Stimulated activated naive CD8-positive, alpha-beta T cell treated with anti-CD3 and anti-CD28 coated beads, Interleukin-15, Interleukin-2, amounts not matched to agents 100 ng/mL and 50 ng/mL, for 24 hours (primary cell): Measurements from ENCODE around the gene EID2B.
A peak's percentile ranks its signal among the peaks of the same experiment; 100 is the strongest.

Experiments used
- H3K27ac Mint-ChIP-seq: one replicate; pipeline ENCODE4 v1.8.0; 2021; ENCODE audit warnings: mild to moderate bottlenecking, mixed read lengths
- H3K27me3 Mint-ChIP-seq: one replicate; pipeline ENCODE4 v1.8.0; 2021; ENCODE audit warnings: mixed read lengths
- H3K36me3 Mint-ChIP-seq: one replicate; pipeline ENCODE4 v1.8.0; 2021; ENCODE audit warnings: low read depth, mixed read lengths
- H3K4me1 Mint-ChIP-seq: one replicate; pipeline ENCODE4 v1.8.0; 2021; ENCODE audit warnings: low read depth, mixed read lengths
- H3K4me3 Mint-ChIP-seq: one replicate; pipeline ENCODE4 v1.8.0; 2021; ENCODE audit warnings: mild to moderate bottlenecking, mixed read lengths
- H3K9me3 Mint-ChIP-seq: one replicate; pipeline ENCODE4 v1.8.0; 2021; ENCODE audit warnings: mixed read lengths

Gene EID2B

GRCh38 chr19:39497996-39498797 is 34.5 kb downstream of the EID2B start:
- peaks cover 19% of the 10 kb centered on the region for H3K4me1 Mint-ChIP-seq
- H3K36me3 Mint-ChIP-seq: no peaks in the 10 kb centered on the region
- peaks cover 48% of the 10 kb centered on the region for H3K27me3 Mint-ChIP-seq
- H3K27ac Mint-ChIP-seq: peak overlapping the region; percentile 67
- H3K9me3 Mint-ChIP-seq: no peaks in the 10 kb centered on the region
- peak overlapping the region; percentile 77 for H3K4me3 Mint-ChIP-seq

DNA sequence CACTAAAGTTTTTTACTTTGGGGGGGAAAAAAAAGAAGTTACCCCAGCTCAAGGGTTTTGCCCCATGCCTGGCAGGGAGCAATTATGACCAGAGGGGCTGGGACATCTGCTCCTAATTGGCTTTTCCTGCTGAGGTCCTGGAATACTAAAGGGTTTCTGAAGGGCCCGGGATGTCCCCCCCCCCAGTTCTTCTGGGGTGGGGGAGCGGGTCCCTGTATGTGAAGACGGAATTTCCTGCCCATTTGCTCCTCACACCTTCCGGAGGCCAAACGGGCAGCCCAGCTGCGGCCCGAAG is 35.0 kb downstream of the EID2B start:
- H3K9me3 Mint-ChIP-seq: no peaks in the 10 kb centered on the region
- no peak overlapping the region for H3K27ac Mint-ChIP-seq
- no peaks in the 10 kb centered on the region for H3K36me3 Mint-ChIP-seq
- no peak overlapping the region for H3K4me3 Mint-ChIP-seq
- peaks cover 46% of the 10 kb centered on the region for H3K27me3 Mint-ChIP-seq
- H3K4me1 Mint-ChIP-seq: peaks cover 16% of the 10 kb centered on the region

DNA sequence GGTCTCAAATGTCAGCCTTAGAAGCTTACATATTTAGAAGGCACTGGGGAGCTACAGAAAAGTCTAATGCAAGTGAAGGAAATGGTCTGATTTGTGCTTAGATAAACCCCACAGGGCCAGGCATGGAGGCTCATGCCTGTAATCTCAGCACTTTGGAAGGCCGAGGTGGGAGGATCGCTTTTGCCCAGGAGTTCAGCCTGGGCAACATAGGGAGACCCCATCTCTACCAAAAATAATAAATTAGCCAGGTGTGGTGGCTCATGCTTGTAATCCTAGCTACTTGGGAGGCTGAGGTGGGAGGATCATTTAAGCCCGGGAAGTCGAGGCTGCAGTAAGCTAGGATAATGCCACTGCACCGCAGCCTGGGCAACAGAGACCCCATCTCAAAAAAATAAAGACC is 36.6 kb downstream of the EID2B start:
- Mint-ChIP-seq H3K4me3 (no peak overlapping the region), H3K4me1 (peaks cover 16% of the 10 kb centered on the region), H3K27ac (no peak overlapping the region), H3K36me3 (no peaks in the 10 kb centered on the region), H3K9me3 (no peaks in the 10 kb centered on the region), H3K27me3 (peaks cover 39% of the 10 kb centered on the region)

GRCh38 chr19:39494661-39495060 is 38.0 kb downstream of the EID2B start:
- Mint-ChIP-seq H3K27ac (no peak overlapping the region), H3K4me1 (peaks cover 13% of the 10 kb centered on the region), H3K36me3 (peaks cover 4% of the 10 kb centered on the region), H3K4me3 (no peak overlapping the region), H3K9me3 (no peaks in the 10 kb centered on the region), H3K27me3 (peaks cover 26% of the 10 kb centered on the region)

DNA sequence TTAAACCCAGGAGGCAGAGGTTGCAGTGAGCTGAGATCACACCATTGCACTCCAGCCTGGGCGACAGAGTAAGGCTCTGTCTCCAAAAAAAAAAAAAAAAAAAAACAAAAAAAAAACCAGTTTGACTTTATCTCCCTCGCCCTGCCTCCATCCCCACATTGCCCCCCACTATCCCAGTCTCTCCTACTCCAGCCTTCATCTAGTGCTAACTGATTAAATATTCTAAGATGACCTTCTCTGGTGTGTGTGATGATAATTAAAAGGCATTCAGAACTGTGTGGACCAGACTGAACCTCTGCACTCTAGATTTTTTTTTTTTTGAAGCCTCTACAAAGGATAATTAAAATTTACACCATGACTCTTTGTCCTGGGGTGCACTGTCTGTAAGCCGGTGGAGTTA is 39.9 kb downstream of the EID2B start:
- Mint-ChIP-seq H3K27me3 (peaks cover 13% of the 10 kb centered on the region), H3K27ac (no peak overlapping the region), H3K4me1 (no peaks in the 10 kb centered on the region), H3K4me3 (no peak overlapping the region), H3K36me3 (peaks cover 16% of the 10 kb centered on the region), H3K9me3 (no peaks in the 10 kb centered on the region)

- no peak overlapping the region for H3K4me3 Mint-ChIP-seq
- H3K27ac Mint-ChIP-seq: no peak overlapping the region
- H3K4me1 Mint-ChIP-seq: no peaks in the 10 kb centered on the region
- H3K9me3 Mint-ChIP-seq: no peaks in the 10 kb centered on the region
- H3K36me3 Mint-ChIP-seq: peaks cover 18% of the 10 kb centered on the region
- H3K27me3 Mint-ChIP-seq: peaks cover 9% of the 10 kb centered on the region
These were observed 40.4 kb downstream of the EID2B start for GRCh38 chr19:39492225-39492624.

GRCh38 chr19:39489756-39490155 is 42.9 kb downstream of the EID2B start:
- H3K4me1 Mint-ChIP-seq: no peaks in the 10 kb centered on the region
- no peak overlapping the region for H3K4me3 Mint-ChIP-seq
- peaks cover 28% of the 10 kb centered on the region for H3K36me3 Mint-ChIP-seq
- no peaks in the 10 kb centered on the region for H3K27me3 Mint-ChIP-seq
- no peak overlapping the region for H3K27ac Mint-ChIP-seq
- H3K9me3 Mint-ChIP-seq: no peaks in the 10 kb centered on the region

- H3K27me3 Mint-ChIP-seq: no peaks in the 10 kb centered on the region
- H3K27ac Mint-ChIP-seq: no peak overlapping the region
- H3K4me3 Mint-ChIP-seq: peak overlapping the region; percentile 33
- H3K36me3 Mint-ChIP-seq: peaks cover 30% of the 10 kb centered on the region
- H3K4me1 Mint-ChIP-seq: peaks cover 29% of the 10 kb centered on the region
- no peaks in the 10 kb centered on the region for H3K9me3 Mint-ChIP-seq
These were observed 49.5 kb downstream of the EID2B start for GRCh38 chr19:39483141-39483540.

- H3K4me3 Mint-ChIP-seq: peak overlapping the region; percentile 96
- H3K4me1 Mint-ChIP-seq: peaks cover 29% of the 10 kb centered on the region
- H3K36me3 Mint-ChIP-seq: peaks cover 22% of the 10 kb centered on the region
- H3K9me3 Mint-ChIP-seq: no peaks in the 10 kb centered on the region
- H3K27me3 Mint-ChIP-seq: no peaks in the 10 kb centered on the region
- H3K27ac Mint-ChIP-seq: peak overlapping the region; percentile 94
These were observed 51.0 kb downstream of the EID2B start for GRCh38 chr19:39481676-39482075.

- H3K27me3 Mint-ChIP-seq: no peaks in the 10 kb centered on the region
- H3K9me3 Mint-ChIP-seq: no peaks in the 10 kb centered on the region
These were observed 51.5 kb downstream of the EID2B start for GRCh38 chr19:39481229-39481545.

More at GRCh38 chr19:39481229-39481545, 51.5 kb downstream of the EID2B start:
- Mint-ChIP-seq H3K27ac (peak overlapping the region; percentile 94), H3K36me3 (peaks cover 22% of the 10 kb centered on the region), H3K4me1 (peaks cover 29% of the 10 kb centered on the region), H3K4me3 (peak overlapping the region; percentile 96)
